Measurements from ENCODE around the gene TAMALIN.

Gene TAMALIN

GRCh38 chr12:52032804-52033445 lies 26.2 kb downstream of the TAMALIN start:
- Mint-ChIP-seq H3K27ac (peak overlapping the region; percentile 75), H3K4me1 (ENCODE audit: low read depth) (peaks cover 39% of the 10 kb centered on the region), H3K36me3 (no peaks in the 10 kb centered on the region), H3K9me3 (ENCODE audit: low read depth) (no peaks in the 10 kb centered on the region), H3K27me3 (no peaks in the 10 kb centered on the region), H3K4me3 (peak overlapping the region; percentile 85)

- Mint-ChIP-seq H3K9me3 (ENCODE audit: low read depth) (no peaks in the 10 kb centered on the region), H3K4me3 (peak overlapping the region; percentile 85), H3K27me3 (no peaks in the 10 kb centered on the region), H3K27ac (peak overlapping the region; percentile 75), H3K36me3 (no peaks in the 10 kb centered on the region), H3K4me1 (ENCODE audit: low read depth) (peaks cover 45% of the 10 kb centered on the region)
These were observed 26.8 kb downstream of the TAMALIN start for GRCh38 chr12:52033446-52034140.

- H3K27me3 Mint-ChIP-seq, result no peaks in the 10 kb centered on the region
- H3K27ac Mint-ChIP-seq, result no peak overlapping the region
- no peaks in the 10 kb centered on the region for H3K9me3 Mint-ChIP-seq (ENCODE audit: low read depth)
- peaks cover 59% of the 10 kb centered on the region for H3K4me1 Mint-ChIP-seq (ENCODE audit: low read depth)
- no peak overlapping the region for H3K4me3 Mint-ChIP-seq
- H3K36me3 Mint-ChIP-seq, result no peaks in the 10 kb centered on the region
These were observed 28.4 kb downstream of the TAMALIN start for GRCh38 chr12:52035190-52035589.

- H3K9me3 Mint-ChIP-seq (ENCODE audit: low read depth), result no peaks in the 10 kb centered on the region
- H3K27ac Mint-ChIP-seq, result no peak overlapping the region
- H3K36me3 Mint-ChIP-seq, result no peaks in the 10 kb centered on the region
- H3K4me1 Mint-ChIP-seq (ENCODE audit: low read depth), result peaks cover 67% of the 10 kb centered on the region
- H3K4me3 Mint-ChIP-seq, result peak overlapping the region; percentile 79
- H3K27me3 Mint-ChIP-seq, result no peaks in the 10 kb centered on the region
These were observed 29.2 kb downstream of the TAMALIN start for GRCh38 chr12:52035926-52036325.

GRCh38 chr12:52036587-52037171 lies 29.9 kb downstream of the TAMALIN start:
- Mint-ChIP-seq H3K27me3 (no peaks in the 10 kb centered on the region), H3K36me3 (no peaks in the 10 kb centered on the region), H3K4me3 (peak overlapping the region; percentile 79), H3K9me3 (ENCODE audit: low read depth) (no peaks in the 10 kb centered on the region), H3K27ac (no peak overlapping the region), H3K4me1 (ENCODE audit: low read depth) (peaks cover 73% of the 10 kb centered on the region)

GRCh38 chr12:52037248-52037861 lies 30.6 kb downstream of the TAMALIN start:
- H3K27ac Mint-ChIP-seq, result no peak overlapping the region
- H3K4me3 Mint-ChIP-seq, result peak overlapping the region; percentile 83
- H3K4me1 Mint-ChIP-seq (ENCODE audit: low read depth), result peaks cover 75% of the 10 kb centered on the region
- H3K27me3 Mint-ChIP-seq, result no peaks in the 10 kb centered on the region
- H3K9me3 Mint-ChIP-seq (ENCODE audit: low read depth), result no peaks in the 10 kb centered on the region
- H3K36me3 Mint-ChIP-seq, result no peaks in the 10 kb centered on the region

GRCh38 chr12:52038447-52038846 lies 31.7 kb downstream of the TAMALIN start:
- Mint-ChIP-seq H3K27ac (peak overlapping the region; percentile 30), H3K4me3 (peak overlapping the region; percentile 83), H3K27me3 (no peaks in the 10 kb centered on the region), H3K9me3 (ENCODE audit: low read depth) (no peaks in the 10 kb centered on the region), H3K36me3 (no peaks in the 10 kb centered on the region), H3K4me1 (ENCODE audit: low read depth) (peaks cover 71% of the 10 kb centered on the region)

GRCh38 chr12:52041035-52041434 lies 34.3 kb downstream of the TAMALIN start:
- no peaks in the 10 kb centered on the region for H3K27me3 Mint-ChIP-seq
- H3K4me3 Mint-ChIP-seq, result peak overlapping the region; percentile 20
- no peaks in the 10 kb centered on the region for H3K9me3 Mint-ChIP-seq (ENCODE audit: low read depth)
- H3K36me3 Mint-ChIP-seq, result no peaks in the 10 kb centered on the region
- H3K27ac Mint-ChIP-seq, result no peak overlapping the region
- peaks cover 58% of the 10 kb centered on the region for H3K4me1 Mint-ChIP-seq (ENCODE audit: low read depth)

GRCh38 chr12:52041695-52042123 lies 35.0 kb downstream of the TAMALIN start:
- Mint-ChIP-seq H3K36me3 (no peaks in the 10 kb centered on the region), H3K9me3 (ENCODE audit: low read depth) (no peaks in the 10 kb centered on the region), H3K27ac (peak overlapping the region; percentile 54), H3K4me1 (ENCODE audit: low read depth) (peaks cover 54% of the 10 kb centered on the region), H3K4me3 (peak overlapping the region; percentile 78), H3K27me3 (no peaks in the 10 kb centered on the region)

GRCh38 chr12:52042706-52043385 lies 36.1 kb downstream of the TAMALIN start:
- peaks cover 54% of the 10 kb centered on the region for H3K4me1 Mint-ChIP-seq (ENCODE audit: low read depth)
- H3K4me3 Mint-ChIP-seq, result peak overlapping the region; percentile 78
- H3K27me3 Mint-ChIP-seq, result no peaks in the 10 kb centered on the region
- peak overlapping the region; percentile 22 for H3K27ac Mint-ChIP-seq
- H3K36me3 Mint-ChIP-seq, result no peaks in the 10 kb centered on the region
- H3K9me3 Mint-ChIP-seq (ENCODE audit: low read depth), result no peaks in the 10 kb centered on the region

GRCh38 chr12:52043386-52044212 lies 36.9 kb downstream of the TAMALIN start:
- Mint-ChIP-seq H3K27me3 (no peaks in the 10 kb centered on the region), H3K27ac (peak overlapping the region; percentile 22), H3K4me1 (ENCODE audit: low read depth) (peaks cover 49% of the 10 kb centered on the region), H3K4me3 (no peak overlapping the region), H3K36me3 (no peaks in the 10 kb centered on the region), H3K9me3 (ENCODE audit: low read depth) (no peaks in the 10 kb centered on the region)

GRCh38 chr12:52044292-52044983 lies 37.7 kb downstream of the TAMALIN start:
- Mint-ChIP-seq H3K4me1 (ENCODE audit: low read depth) (peaks cover 47% of the 10 kb centered on the region), H3K36me3 (peaks cover 2% of the 10 kb centered on the region), H3K4me3 (no peak overlapping the region), H3K27me3 (no peaks in the 10 kb centered on the region), H3K9me3 (ENCODE audit: low read depth) (no peaks in the 10 kb centered on the region), H3K27ac (no peak overlapping the region)

- no peak overlapping the region for H3K27ac Mint-ChIP-seq
These were observed 39.1 kb downstream of the TAMALIN start for GRCh38 chr12:52045794-52046199.

More at GRCh38 chr12:52045794-52046199, 39.1 kb downstream of the TAMALIN start:
- H3K27me3 Mint-ChIP-seq, result no peaks in the 10 kb centered on the region
- H3K4me1 Mint-ChIP-seq (ENCODE audit: low read depth), result peaks cover 44% of the 10 kb centered on the region
- peaks cover 2% of the 10 kb centered on the region for H3K36me3 Mint-ChIP-seq
- no peak overlapping the region for H3K4me3 Mint-ChIP-seq
- no peaks in the 10 kb centered on the region for H3K9me3 Mint-ChIP-seq (ENCODE audit: low read depth)

Data from activated naive CD8-positive, alpha-beta T cell (primary cell).